ENCODE measurements around the gene REELD1. TPM values are rescaled to one million over a fixed set of nuclear protein-coding genes. Genes with fewer than 3 reads are reported as not detected.

REELD1 gene
- total and polyA plus RNA-seq, 2 of the 4 experiments (the other 2 are of a cell fraction): not detected

DNA sequence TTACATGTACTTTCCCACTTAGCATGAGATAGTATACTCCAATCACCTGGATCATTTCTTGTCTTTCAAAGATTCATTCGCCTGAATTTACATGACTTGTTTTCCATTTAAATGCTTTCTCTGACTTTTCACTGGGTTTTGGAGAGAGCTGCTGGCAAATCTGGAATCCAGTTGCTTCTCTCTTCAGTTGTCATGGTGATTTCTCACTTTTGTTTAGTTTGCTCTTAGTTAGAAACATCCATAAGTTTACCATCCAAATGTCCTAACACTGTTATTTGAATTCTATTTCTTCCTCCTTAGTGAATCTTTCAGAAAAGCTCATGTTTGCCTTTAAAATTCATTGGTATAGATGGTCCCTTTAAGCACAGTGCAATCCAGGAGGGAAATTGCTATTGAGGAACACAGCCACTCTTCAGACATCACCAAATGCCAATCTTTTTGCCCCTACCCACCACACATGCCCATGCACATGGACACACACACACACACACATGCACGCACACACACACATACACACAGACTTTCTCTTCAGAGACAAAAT, 51.7 kb downstream of the REELD1 start:
- H3K9ac ChIP-seq (ENCODE audit: low read depth, low read length): no peak overlapping the region
- H3K4me1 ChIP-seq (ENCODE audit: control insufficient read depth, insufficient read depth, low read length): no peaks in the 10 kb centered on the region
- H3K36me3 ChIP-seq (ENCODE audit: control insufficient read depth, insufficient read depth, low read length): no peaks in the 10 kb centered on the region
- H4K91ac ChIP-seq (ENCODE audit: insufficient read depth, low read depth, low read length): no peak overlapping the region
- intact Hi-C loops (cut with micrococcal nuclease) (no loop called here), in situ Hi-C loops (cut with MboI; ENCODE audit: low sequenced_read_pairs) (no loop called here), dilution Hi-C loops (cut with HindIII; ENCODE audit: low sequenced_read_pairs, unreplicated experiment) (no loop called here)
- no peaks in the 10 kb centered on the region for H3K9me1 ChIP-seq (ENCODE audit: insufficient read depth, low read length)
- no peak overlapping the region for H3K56ac ChIP-seq (ENCODE audit: extremely low read depth, insufficient read depth, low read length)
- CTCF ChIA-PET: no interaction called here
- WGBS, 2 experiments (ENCODE audit: extremely low coverage in 2 of 2, insufficient read length in 1 of 2): 80% methylated on average over 1 of the region's 2 CpGs; no CpG with 5 or more reads in 1 of the 2 experiments
- no peak overlapping the region for H3K4me3 ChIP-seq (ENCODE audit: insufficient read depth, low read depth, low read length)
- H3K27ac ChIP-seq (ENCODE audit: insufficient read depth, low read length): no peak overlapping the region
- H4K20me1 ChIP-seq (ENCODE audit: insufficient read depth, low read length): no peaks in the 10 kb centered on the region
- ATAC-seq (ENCODE audit: low read depth) (no peak), DNase-seq (no peak)
- H2BK15ac ChIP-seq (ENCODE audit: low read depth, low read length): no peak overlapping the region
- H3K4ac ChIP-seq (ENCODE audit: low read depth, low read length): no peak overlapping the region
- POLR2A ChIA-PET (ENCODE audit: unreplicated experiment): interaction anchor here (0.5 kb wide), 1 partner anchor 111 kb away, joined by 3 read pairs; no protein-coding TSS in a partner anchor
- H3K9me3 ChIP-seq (ENCODE audit: control insufficient read depth, insufficient read depth, low read length): no peaks in the 10 kb centered on the region
- no peak overlapping the region for H2AFZ ChIP-seq (replicated peaks; ENCODE audit: low read length, poor library complexity)
- no peak overlapping the region for H2BK20ac ChIP-seq (ENCODE audit: low read depth, low read length)
- no peak overlapping the region for H2BK5ac ChIP-seq (ENCODE audit: low read depth, low read length, poor library complexity, severe bottlenecking)
- TF ChIP-seq, protein P1, sequence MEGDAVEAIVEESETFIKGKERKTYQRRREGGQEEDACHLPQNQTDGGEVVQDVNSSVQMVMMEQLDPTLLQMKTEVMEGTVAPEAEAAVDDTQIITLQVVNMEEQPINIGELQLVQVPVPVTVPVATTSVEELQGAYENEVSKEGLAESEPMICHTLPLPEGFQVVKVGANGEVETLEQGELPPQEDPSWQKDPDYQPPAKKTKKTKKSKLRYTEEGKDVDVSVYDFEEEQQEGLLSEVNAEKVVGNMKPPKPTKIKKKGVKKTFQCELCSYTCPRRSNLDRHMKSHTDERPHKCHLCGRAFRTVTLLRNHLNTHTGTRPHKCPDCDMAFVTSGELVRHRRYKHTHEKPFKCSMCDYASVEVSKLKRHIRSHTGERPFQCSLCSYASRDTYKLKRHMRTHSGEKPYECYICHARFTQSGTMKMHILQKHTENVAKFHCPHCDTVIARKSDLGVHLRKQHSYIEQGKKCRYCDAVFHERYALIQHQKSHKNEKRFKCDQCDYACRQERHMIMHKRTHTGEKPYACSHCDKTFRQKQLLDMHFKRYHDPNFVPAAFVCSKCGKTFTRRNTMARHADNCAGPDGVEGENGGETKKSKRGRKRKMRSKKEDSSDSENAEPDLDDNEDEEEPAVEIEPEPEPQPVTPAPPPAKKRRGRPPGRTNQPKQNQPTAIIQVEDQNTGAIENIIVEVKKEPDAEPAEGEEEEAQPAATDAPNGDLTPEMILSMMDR (conservative IDR thresholded peaks at IDR 0.05; ENCODE audit: low read depth, low read length): no peak
- TF ChIP-seq RFX5 (IDR thresholded peaks at IDR 0.05; ENCODE audit: low read depth, low read length) (no peak), CHD1 (IDR thresholded peaks at IDR 0.05; ENCODE audit: low read depth, low read length) (no peak), MXI1 (IDR thresholded peaks at IDR 0.05; ENCODE audit: borderline replicate concordance, low read depth, low read length) (no peak), SMC3 (IDR thresholded peaks at IDR 0.05; ENCODE audit: low read depth, low read length) (no peak), CEBPB (IDR thresholded peaks at IDR 0.05; ENCODE audit: low read depth, low read length) (no peak), MAFK (IDR thresholded peaks at IDR 0.05; ENCODE audit: low read depth, low read length) (no peak), RCOR1 (IDR thresholded peaks at IDR 0.05; ENCODE audit: insufficient replicate concordance, low read length) (no peak), BHLHE40 (IDR thresholded peaks at IDR 0.05; ENCODE audit: low read depth, low read length) (no peak), MAZ (IDR thresholded peaks at IDR 0.05; ENCODE audit: borderline replicate concordance, low read depth, low read length) (no peak), NFE2L2 (IDR thresholded peaks at IDR 0.05; ENCODE audit: low read depth, low read length) (no peak), RAD21 (IDR thresholded peaks at IDR 0.05; ENCODE audit: low read length) (no peak), POLR2A (IDR thresholded peaks at IDR 0.05; ENCODE audit: low read depth, low read length) (no peak), FOS (IDR thresholded peaks at IDR 0.05; ENCODE audit: low read depth, low read length) (no peak)
- TF ChIP-seq, protein P2, sequence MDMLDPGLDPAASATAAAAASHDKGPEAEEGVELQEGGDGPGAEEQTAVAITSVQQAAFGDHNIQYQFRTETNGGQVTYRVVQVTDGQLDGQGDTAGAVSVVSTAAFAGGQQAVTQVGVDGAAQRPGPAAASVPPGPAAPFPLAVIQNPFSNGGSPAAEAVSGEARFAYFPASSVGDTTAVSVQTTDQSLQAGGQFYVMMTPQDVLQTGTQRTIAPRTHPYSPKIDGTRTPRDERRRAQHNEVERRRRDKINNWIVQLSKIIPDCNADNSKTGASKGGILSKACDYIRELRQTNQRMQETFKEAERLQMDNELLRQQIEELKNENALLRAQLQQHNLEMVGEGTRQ (IDR thresholded peaks at IDR 0.05; ENCODE audit: low read depth, low read length): no peak
- TF ChIP-seq, protein P3, sequence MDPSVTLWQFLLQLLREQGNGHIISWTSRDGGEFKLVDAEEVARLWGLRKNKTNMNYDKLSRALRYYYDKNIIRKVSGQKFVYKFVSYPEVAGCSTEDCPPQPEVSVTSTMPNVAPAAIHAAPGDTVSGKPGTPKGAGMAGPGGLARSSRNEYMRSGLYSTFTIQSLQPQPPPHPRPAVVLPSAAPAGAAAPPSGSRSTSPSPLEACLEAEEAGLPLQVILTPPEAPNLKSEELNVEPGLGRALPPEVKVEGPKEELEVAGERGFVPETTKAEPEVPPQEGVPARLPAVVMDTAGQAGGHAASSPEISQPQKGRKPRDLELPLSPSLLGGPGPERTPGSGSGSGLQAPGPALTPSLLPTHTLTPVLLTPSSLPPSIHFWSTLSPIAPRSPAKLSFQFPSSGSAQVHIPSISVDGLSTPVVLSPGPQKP (IDR thresholded peaks at IDR 0.05; ENCODE audit: borderline replicate concordance, low read depth, low read length): no peak
- H2AK5ac ChIP-seq (ENCODE audit: low read depth, low read length): no peak overlapping the region
- H4K8ac ChIP-seq (ENCODE audit: low read depth in 2 of 2, low read length in 2 of 2): no peak overlapping the region
- H2BK120ac ChIP-seq (ENCODE audit: low read depth, low read length): no peak overlapping the region
- H3K23ac ChIP-seq (ENCODE audit: low read depth, low read length): no peak overlapping the region
- H3K18ac ChIP-seq (ENCODE audit: low read depth, low read length): no peak overlapping the region
- no peak overlapping the region for H4K5ac ChIP-seq (ENCODE audit: low read depth, low read length)
- BruUV-seq (replicated peaks): no TSS peak
- no peak overlapping the region for H3K4me2 ChIP-seq (ENCODE audit: low read depth, low read length)
- H3K27me3 ChIP-seq (ENCODE audit: control insufficient read depth, insufficient read depth, low read length): no peaks in the 10 kb centered on the region
- no peaks in the 10 kb centered on the region for H3K79me1 ChIP-seq (ENCODE audit: low read depth in 1 of 2, low read length in 2 of 2)
- H2AK9ac ChIP-seq (replicated peaks; ENCODE audit: low read depth, low read length, poor library complexity): no peak overlapping the region
- H3K14ac ChIP-seq (replicated peaks; ENCODE audit: low read depth, low read length): no peak overlapping the region

Data from IMR-90 (cell line).